B cell (primary cell): Measurements from ENCODE around the gene PRSS3.

Source experiments
- EZH2 ChIP-seq: IDR thresholded peaks from 2 replicates; pipeline ENCODE4 v1.6.1; 2012; ENCODE audit warnings: borderline replicate concordance, low read depth, mild to moderate bottlenecking, moderate library complexity, low read length; ENCODE audit not compliant: insufficient read depth, poor library complexity, severe bottlenecking
- TF ChIP-seq, protein P1 (sequence below): fragments of 200-600 bp; IDR thresholded peaks from one replicate; pipeline ENCODE4 v1.8.0; 2022; ENCODE audit warnings: antibody characterized with exemption, mild to moderate bottlenecking

DNA sequence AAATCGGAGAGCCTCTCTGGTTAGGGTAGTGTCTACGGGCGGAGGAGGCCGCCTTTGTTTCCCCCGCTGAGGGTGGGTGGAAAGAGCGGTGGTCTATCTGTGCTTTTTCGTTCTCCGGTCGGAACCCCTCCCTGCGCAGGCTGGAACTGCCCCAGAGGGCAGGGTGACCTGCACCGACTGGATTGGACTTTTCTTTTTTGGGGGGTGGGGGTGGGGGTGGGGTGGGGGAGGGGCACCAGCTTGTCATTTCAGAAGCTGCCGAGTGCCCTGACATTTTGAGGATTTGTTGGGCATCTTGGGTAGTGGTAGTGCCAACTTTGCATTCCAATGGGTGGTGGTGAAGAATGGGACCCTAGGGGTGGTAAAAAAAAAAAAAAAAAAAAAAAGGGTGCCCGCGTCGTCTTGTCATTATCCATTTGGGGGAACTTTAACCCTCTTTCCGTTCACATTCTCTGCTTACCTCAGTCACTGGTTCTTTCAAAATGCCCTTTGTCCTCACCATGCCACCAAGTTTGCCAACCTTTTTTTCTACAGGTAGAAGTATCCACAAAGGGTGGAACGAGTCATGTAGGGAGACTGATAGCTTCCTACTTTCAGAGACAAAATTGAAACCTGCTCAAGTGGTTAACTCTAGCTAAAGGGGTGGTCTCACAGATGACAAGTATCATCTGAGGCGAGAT lies 22.9 kb downstream of the PRSS3 start:
- TF ChIP-seq, protein P1, sequence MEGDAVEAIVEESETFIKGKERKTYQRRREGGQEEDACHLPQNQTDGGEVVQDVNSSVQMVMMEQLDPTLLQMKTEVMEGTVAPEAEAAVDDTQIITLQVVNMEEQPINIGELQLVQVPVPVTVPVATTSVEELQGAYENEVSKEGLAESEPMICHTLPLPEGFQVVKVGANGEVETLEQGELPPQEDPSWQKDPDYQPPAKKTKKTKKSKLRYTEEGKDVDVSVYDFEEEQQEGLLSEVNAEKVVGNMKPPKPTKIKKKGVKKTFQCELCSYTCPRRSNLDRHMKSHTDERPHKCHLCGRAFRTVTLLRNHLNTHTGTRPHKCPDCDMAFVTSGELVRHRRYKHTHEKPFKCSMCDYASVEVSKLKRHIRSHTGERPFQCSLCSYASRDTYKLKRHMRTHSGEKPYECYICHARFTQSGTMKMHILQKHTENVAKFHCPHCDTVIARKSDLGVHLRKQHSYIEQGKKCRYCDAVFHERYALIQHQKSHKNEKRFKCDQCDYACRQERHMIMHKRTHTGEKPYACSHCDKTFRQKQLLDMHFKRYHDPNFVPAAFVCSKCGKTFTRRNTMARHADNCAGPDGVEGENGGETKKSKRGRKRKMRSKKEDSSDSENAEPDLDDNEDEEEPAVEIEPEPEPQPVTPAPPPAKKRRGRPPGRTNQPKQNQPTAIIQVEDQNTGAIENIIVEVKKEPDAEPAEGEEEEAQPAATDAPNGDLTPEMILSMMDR = no peak
- no peak for TF ChIP-seq EZH2
